ENCODE results near the gene MRPL42.
"Not testable (repeated sequence)": the region's sequence is repeated elsewhere in the genome, so short reads cannot be mapped to it uniquely, and the experiment has no call there.

The MRPL42 gene

GRCh38 chr12:93550748-93551611 lies 83.7 kb downstream of the MRPL42 start:
- Histone ChIP-seq H3K4me1 (ENCODE audit: control insufficient read depth in 2 of 2, insufficient read depth in 1 of 2, low read depth in 1 of 2, low read length in 2 of 2) (no peaks in the 10 kb centered on the region), H3K27me3 (ENCODE audit: control insufficient read depth in 3 of 3, insufficient read depth in 3 of 3, low read depth in 1 of 3, low read length in 3 of 3) (no peaks in the 10 kb centered on the region), H3K4ac (ENCODE audit: low read length) (no peak overlapping the region), H2BK15ac (ENCODE audit: low read length) (no peak overlapping the region), H3K9me3 (replicated peaks in 1 of 2; ENCODE audit: control insufficient read depth in 2 of 2, insufficient read depth in 1 of 2, low read depth in 1 of 2, low read length in 2 of 2) (no peaks in the 10 kb centered on the region), H2AFZ (ENCODE audit: low read length) (no peak overlapping the region), H3K9ac (ENCODE audit: low read depth, low read length, poor library complexity) (no peak overlapping the region), H3K23ac (ENCODE audit: low read depth, low read length, poor library complexity) (no peak overlapping the region), H3K79me1 (ENCODE audit: low read depth, low read length) (no peaks in the 10 kb centered on the region), H3K36me3 (replicated peaks in 1 of 2; ENCODE audit: control insufficient read depth in 2 of 2, insufficient read depth in 2 of 2, low read length in 2 of 2) (no peaks in the 10 kb centered on the region), H3K18ac (ENCODE audit: low read length) (no peak overlapping the region), H2BK120ac (ENCODE audit: low read depth, low read length) (no peak overlapping the region), H2BK12ac (ENCODE audit: low read length) (no peak overlapping the region), H2AK5ac (ENCODE audit: low read depth, low read length) (no peak overlapping the region), H2BK5ac (ENCODE audit: low read length) (no peak overlapping the region), H4K8ac (ENCODE audit: low read depth, low read length) (no peak overlapping the region), H3K14ac (ENCODE audit: low read length) (no peak overlapping the region), H4K91ac (ENCODE audit: low read depth, low read length, poor library complexity) (no peak overlapping the region), H3K4me3 (ENCODE audit: low read length in 2 of 2) (no peak overlapping the region), H3K27ac (replicated peaks; ENCODE audit: low read length) (no peak overlapping the region), H3K4me2 (ENCODE audit: insufficient read depth, low read length, poor library complexity, severe bottlenecking) (no peak overlapping the region)
- no CpG with 5 or more reads among the region's 11 CpGs for WGBS, 2 donors (ENCODE audit: extremely low coverage in 2 of 2, insufficient read length in 2 of 2, insufficient replicate concordance in 1 of 2)
- DNase-seq (ENCODE audit: low spot score) = no peak

DNA sequence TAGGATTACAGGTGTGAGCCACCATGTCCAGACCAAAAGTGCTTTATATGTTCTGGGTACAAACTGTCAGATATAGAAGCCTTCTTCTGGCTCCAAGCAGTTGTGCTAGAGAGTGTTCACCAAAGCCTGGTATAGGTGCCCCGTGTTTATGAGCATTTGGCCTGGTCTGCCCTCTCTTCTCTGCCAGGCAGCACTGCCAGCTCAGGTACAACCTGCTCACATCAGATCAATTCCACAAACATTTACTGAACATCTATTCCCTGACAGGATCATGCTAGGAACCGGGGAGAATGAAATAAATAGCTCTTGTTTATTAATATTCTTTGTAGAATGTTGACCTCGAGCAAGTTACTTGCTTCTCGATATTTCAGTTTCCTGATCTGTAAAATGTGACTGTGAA lies 85.1 kb downstream of the MRPL42 start:
- no peak overlapping the region for H2BK120ac ChIP-seq (ENCODE audit: low read depth, low read length)

DNA sequence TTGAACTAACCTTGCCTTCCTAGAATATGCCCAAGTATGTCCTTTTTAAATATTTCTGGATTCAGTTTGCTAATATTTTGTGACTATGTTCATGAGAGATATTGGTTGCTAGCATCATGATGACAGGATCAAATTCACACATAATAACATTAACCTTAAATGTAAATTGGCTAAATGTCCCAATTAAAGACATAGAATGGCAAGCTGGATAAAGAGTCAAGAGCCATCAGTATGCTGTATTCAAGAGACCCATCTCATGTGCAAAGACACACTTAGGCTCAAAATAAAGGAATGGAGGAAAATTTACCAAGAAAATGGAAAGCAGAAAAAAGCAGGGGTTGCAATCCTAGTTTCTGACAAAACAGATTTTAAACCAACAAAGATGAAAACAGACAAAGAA lies 90.6 kb downstream of the MRPL42 start:
- H2BK5ac ChIP-seq (ENCODE audit: low read length); H2BK120ac ChIP-seq (ENCODE audit: low read depth, low read length); H3K23ac ChIP-seq (ENCODE audit: low read depth, low read length, poor library complexity); H3K27ac ChIP-seq (replicated peaks; ENCODE audit: low read length); H3K4me2 ChIP-seq (ENCODE audit: insufficient read depth, low read length, poor library complexity, severe bottlenecking); H3K9ac ChIP-seq (ENCODE audit: low read depth, low read length, poor library complexity); H3K4me3 ChIP-seq (ENCODE audit: low read length in 2 of 2); H2BK12ac ChIP-seq (ENCODE audit: low read length); H3K79me1 ChIP-seq (ENCODE audit: low read depth, low read length); H4K91ac ChIP-seq (ENCODE audit: low read depth, low read length, poor library complexity); H3K4me1 ChIP-seq (ENCODE audit: control insufficient read depth in 2 of 2, insufficient read depth in 1 of 2, low read depth in 1 of 2, low read length in 2 of 2); H2AK5ac ChIP-seq (ENCODE audit: low read depth, low read length); H3K27me3 ChIP-seq (ENCODE audit: control insufficient read depth in 3 of 3, insufficient read depth in 3 of 3, low read depth in 1 of 3, low read length in 3 of 3); H3K4ac ChIP-seq (ENCODE audit: low read length); H3K18ac ChIP-seq (ENCODE audit: low read length); H3K36me3 ChIP-seq (replicated peaks in 1 of 2; ENCODE audit: control insufficient read depth in 2 of 2, insufficient read depth in 2 of 2, low read length in 2 of 2); H3K14ac ChIP-seq (ENCODE audit: low read length); H2AFZ ChIP-seq (ENCODE audit: low read length); DNase-seq (ENCODE audit: low spot score); H2BK15ac ChIP-seq (ENCODE audit: low read length); H4K8ac ChIP-seq (ENCODE audit: low read depth, low read length): not testable (repeated sequence)
- peaks cover 0 to 19% of the 10 kb centered on the region in 2 donors for H3K9me3 ChIP-seq (replicated peaks in 1 of 2; ENCODE audit: control insufficient read depth in 2 of 2, insufficient read depth in 1 of 2, low read depth in 1 of 2, low read length in 2 of 2)

More for the DNA sequence above, 85.1 kb downstream of the MRPL42 start:
- WGBS, 2 donors (ENCODE audit: extremely low coverage in 2 of 2, insufficient read length in 2 of 2, insufficient replicate concordance in 1 of 2) = no CpG with 5 or more reads among the region's 4 CpGs
- Histone ChIP-seq H2BK5ac (ENCODE audit: low read length) (no peak overlapping the region), H3K36me3 (replicated peaks in 1 of 2; ENCODE audit: control insufficient read depth in 2 of 2, insufficient read depth in 2 of 2, low read length in 2 of 2) (no peaks in the 10 kb centered on the region), H2AK5ac (ENCODE audit: low read depth, low read length) (no peak overlapping the region), H3K79me1 (ENCODE audit: low read depth, low read length) (no peaks in the 10 kb centered on the region), H3K9ac (ENCODE audit: low read depth, low read length, poor library complexity) (no peak overlapping the region), H3K14ac (ENCODE audit: low read length) (no peak overlapping the region), H4K91ac (ENCODE audit: low read depth, low read length, poor library complexity) (no peak overlapping the region), H3K4me3 (ENCODE audit: low read length in 2 of 2) (no peak overlapping the region), H4K8ac (ENCODE audit: low read depth, low read length) (no peak overlapping the region), H3K9me3 (replicated peaks in 1 of 2; ENCODE audit: control insufficient read depth in 2 of 2, insufficient read depth in 1 of 2, low read depth in 1 of 2, low read length in 2 of 2) (peaks cover 0 to 9% of the 10 kb centered on the region in 2 donors), H3K27me3 (ENCODE audit: control insufficient read depth in 3 of 3, insufficient read depth in 3 of 3, low read depth in 1 of 3, low read length in 3 of 3) (no peaks in the 10 kb centered on the region), H3K4me1 (ENCODE audit: control insufficient read depth in 2 of 2, insufficient read depth in 1 of 2, low read depth in 1 of 2, low read length in 2 of 2) (no peaks in the 10 kb centered on the region), H2BK12ac (ENCODE audit: low read length) (no peak overlapping the region), H2AFZ (ENCODE audit: low read length) (no peak overlapping the region), H3K23ac (ENCODE audit: low read depth, low read length, poor library complexity) (no peak overlapping the region), H3K27ac (replicated peaks; ENCODE audit: low read length) (no peak overlapping the region), H3K4ac (ENCODE audit: low read length) (no peak overlapping the region), H3K4me2 (ENCODE audit: insufficient read depth, low read length, poor library complexity, severe bottlenecking) (no peak overlapping the region), H2BK15ac (ENCODE audit: low read length) (no peak overlapping the region), H3K18ac (ENCODE audit: low read length) (no peak overlapping the region)
- no peak for DNase-seq (ENCODE audit: low spot score)

GRCh38 chr12:93558685-93559084 lies 91.4 kb downstream of the MRPL42 start:
- H4K91ac ChIP-seq (ENCODE audit: low read depth, low read length, poor library complexity); H3K4me2 ChIP-seq (ENCODE audit: insufficient read depth, low read length, poor library complexity, severe bottlenecking); H3K4ac ChIP-seq (ENCODE audit: low read length); H2BK120ac ChIP-seq (ENCODE audit: low read depth, low read length); DNase-seq (ENCODE audit: low spot score); H4K8ac ChIP-seq (ENCODE audit: low read depth, low read length); H3K79me1 ChIP-seq (ENCODE audit: low read depth, low read length); H2BK5ac ChIP-seq (ENCODE audit: low read length); H2AFZ ChIP-seq (ENCODE audit: low read length); H3K23ac ChIP-seq (ENCODE audit: low read depth, low read length, poor library complexity); H2BK12ac ChIP-seq (ENCODE audit: low read length); H3K27ac ChIP-seq (replicated peaks; ENCODE audit: low read length); H2BK15ac ChIP-seq (ENCODE audit: low read length); H3K9ac ChIP-seq (ENCODE audit: low read depth, low read length, poor library complexity); H3K4me1 ChIP-seq (ENCODE audit: control insufficient read depth in 2 of 2, insufficient read depth in 1 of 2, low read depth in 1 of 2, low read length in 2 of 2); H3K27me3 ChIP-seq (ENCODE audit: control insufficient read depth in 3 of 3, insufficient read depth in 3 of 3, low read depth in 1 of 3, low read length in 3 of 3); H3K18ac ChIP-seq (ENCODE audit: low read length); H3K36me3 ChIP-seq (replicated peaks in 1 of 2; ENCODE audit: control insufficient read depth in 2 of 2, insufficient read depth in 2 of 2, low read length in 2 of 2); H2AK5ac ChIP-seq (ENCODE audit: low read depth, low read length); H3K4me3 ChIP-seq (ENCODE audit: low read length in 2 of 2); H3K14ac ChIP-seq (ENCODE audit: low read length): not testable (repeated sequence)
- peaks cover 0 to 19% of the 10 kb centered on the region in 2 donors for H3K9me3 ChIP-seq (replicated peaks in 1 of 2; ENCODE audit: control insufficient read depth in 2 of 2, insufficient read depth in 1 of 2, low read depth in 1 of 2, low read length in 2 of 2)
- no CpG with 5 or more reads among the region's 1 CpG for WGBS, 2 donors (ENCODE audit: extremely low coverage in 2 of 2, insufficient read length in 2 of 2, insufficient replicate concordance in 1 of 2)

All from neuronal stem cell (in vitro differentiated cells).